Left cardiac atrium (tissue), 4 donors: Measurements from ENCODE around the gene SH3PXD2A. TPM values are rescaled to one million over a fixed set of nuclear protein-coding genes. Genes with fewer than 3 reads are reported as not detected.

Experiments used
- ATAC-seq, 2 donors: fragments of 200-7000 bp; cut with Tn5 transposase; one replicate each; pipeline ENCODE4 v1.9.1; 2020; ENCODE audit warnings: mild to moderate bottlenecking in 2 of 2, moderate library complexity in 2 of 2
- DNase-seq: peaks from one replicate; pipeline ENCODE4 v3.0.0-alpha.2; 2020
- intact Hi-C, 2 donors: fragments of 100-400 bp; cut with DNase I; formaldehyde crosslinking; loops; one replicate each; pipeline versions ENCODE4 v1.14.1 to v1.15.1; 2022 to 2023
- total RNA-seq, 2 donors: library from RNA; stranded (reverse); fragmentation: NEBNext Ultra II Directional; extraction: Animal tissue kit (Norgen Biotek cat#: 25700); gene quantifications; one replicate each; pipeline ENCODE4 v1.2.1, GENCODE V29; 2021
- donor health status: DM: no; HTN: yes; CAD: no.
- donor health status: DM: no; HTN: yes; CAD: no; lungs with severe emphysema.
- donor health status: DM: yes; HTN: yes; CAD: no.
- donor health status: Dilated cardiomyopathy.

SH3PXD2A gene
- total RNA-seq, 2 donors from 2014 or later = 24.6 to 27.7 TPM

DNA sequence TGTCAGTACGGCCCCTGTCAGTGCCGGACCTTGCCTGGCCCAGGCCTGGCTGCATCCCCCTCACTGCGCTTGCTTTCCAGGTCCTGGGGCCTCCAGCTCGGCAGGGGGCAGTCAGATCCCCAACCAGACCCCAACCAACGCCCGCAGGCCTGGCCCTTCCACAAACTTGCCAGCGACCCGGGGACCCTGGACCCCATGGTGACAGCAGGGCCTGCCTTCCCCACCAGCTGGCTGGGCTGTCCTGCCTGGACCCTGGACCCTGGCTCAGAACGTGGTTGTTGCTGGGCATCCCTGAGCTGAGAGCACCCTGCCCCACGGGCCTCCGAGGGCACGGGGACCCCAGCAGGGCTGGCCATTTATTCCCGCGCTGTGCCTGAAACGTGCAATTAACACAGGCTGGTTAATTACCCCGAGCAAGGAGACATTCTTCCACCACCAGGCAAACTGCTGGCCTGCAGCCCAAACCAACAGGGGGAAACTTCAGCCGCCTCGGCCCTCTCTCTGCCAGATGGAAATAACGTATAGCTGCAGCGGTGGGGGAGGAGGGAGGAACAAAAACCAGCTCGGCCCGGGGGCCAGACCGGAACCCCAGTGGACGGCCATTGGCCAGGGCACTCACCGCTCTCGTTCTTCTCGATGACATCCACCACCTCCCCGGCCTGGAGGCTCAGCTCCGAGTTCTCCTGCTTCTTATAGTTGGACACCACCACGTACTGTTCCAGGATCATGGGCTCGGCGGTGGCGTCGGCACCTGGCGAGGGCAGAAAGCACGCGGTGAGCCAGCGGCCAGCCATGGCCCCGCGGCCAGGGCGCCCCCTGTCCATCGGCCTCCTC, 194.8 kb downstream of the SH3PXD2A start:
- peak; percentile 53 for DNase-seq
- ATAC-seq = peak; percentile 15 to 27
- intact Hi-C loops = no loop called here

DNA sequence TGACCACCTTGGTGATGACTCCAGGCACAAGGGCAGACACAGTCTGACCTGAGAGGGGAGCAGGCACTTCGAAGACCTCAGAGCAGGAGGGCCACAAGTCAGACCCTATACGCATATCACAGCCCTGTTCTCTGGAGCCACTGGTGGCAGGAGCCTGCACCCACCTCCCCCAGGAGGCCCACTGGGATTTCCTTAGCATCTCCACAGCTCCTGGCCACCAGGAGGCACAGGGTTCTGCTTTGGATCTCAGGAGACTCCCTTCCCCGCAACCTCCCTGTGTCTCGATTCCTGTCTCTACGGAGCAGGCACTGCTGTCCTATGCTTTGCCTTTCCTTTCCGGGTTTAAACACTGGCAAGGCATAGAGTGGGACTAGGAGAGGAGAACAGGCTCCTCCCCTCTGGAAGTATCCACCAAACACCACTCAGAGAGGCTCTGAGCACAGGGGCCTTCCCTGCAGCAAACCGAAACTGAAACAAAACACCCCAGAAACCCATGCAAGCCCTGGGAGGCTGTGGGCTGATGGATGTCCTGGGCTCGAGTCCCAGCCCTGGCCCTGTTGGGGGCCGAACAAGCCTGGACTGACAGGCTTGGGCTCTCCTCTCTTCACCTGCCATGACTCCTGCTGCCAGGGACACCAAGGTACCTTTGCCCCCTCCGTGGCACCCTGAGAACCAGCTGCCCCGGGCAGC, 195.6 kb downstream of the SH3PXD2A start:
- intact Hi-C loops = no loop called here
- peak; percentile 79 to 86 for ATAC-seq
- DNase-seq = peak; percentile 75

DNA sequence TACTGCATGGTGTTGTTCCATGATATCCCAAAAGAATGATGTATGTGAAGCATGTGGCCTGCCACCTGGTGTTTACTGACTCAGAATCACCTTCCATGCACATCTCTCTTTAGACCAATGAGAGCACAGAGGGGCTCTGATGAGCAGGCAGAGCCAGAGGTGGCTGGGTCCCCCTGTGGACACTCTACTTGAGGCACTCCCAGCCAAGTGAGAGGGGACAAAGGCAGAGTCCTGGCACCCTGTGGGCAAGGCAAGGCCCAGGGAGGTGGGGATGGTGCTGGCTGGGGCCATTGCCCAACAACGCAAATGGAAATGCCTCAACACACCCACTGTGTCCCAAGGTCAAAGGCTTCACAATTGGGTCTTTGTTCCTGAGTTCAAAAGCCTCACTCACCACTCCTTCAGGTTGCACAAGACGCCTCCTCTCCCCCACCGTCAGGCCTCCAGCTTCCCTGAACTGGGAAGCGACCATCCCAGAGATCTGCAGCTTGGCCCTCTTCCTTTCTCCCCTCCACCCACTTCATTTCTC, 197.3 kb downstream of the SH3PXD2A start:
- DNase-seq (no peak), ATAC-seq (no peak)
- intact Hi-C loops = no loop called here

DNA sequence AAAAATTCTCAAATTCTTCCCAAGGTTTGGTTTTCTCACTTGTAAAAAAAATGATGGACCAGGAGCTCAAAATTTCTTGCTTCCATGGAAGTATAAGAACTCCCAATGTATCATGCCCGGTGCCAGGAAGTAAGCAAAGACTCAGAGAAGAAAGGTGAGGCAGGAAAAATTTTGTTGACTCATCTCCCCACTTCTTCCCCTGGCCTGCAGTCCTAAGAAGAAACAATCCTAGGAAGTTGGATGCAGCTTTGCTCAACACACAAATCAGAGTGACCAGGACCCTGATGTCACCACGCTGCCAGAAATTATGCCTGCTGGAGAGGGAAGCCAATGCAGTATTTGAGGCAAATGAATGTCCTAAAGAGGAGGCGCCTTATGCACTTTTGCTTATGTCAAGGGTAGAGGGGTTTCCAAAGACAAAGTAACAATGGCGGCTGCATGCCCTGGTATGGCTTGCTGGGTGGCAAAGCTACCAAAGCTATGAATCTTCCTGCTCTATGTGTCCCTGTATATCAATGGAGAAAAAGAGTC, 198.2 kb downstream of the SH3PXD2A start:
- DNase-seq (no peak), ATAC-seq (no peak)
- intact Hi-C loops = no loop called here

DNA sequence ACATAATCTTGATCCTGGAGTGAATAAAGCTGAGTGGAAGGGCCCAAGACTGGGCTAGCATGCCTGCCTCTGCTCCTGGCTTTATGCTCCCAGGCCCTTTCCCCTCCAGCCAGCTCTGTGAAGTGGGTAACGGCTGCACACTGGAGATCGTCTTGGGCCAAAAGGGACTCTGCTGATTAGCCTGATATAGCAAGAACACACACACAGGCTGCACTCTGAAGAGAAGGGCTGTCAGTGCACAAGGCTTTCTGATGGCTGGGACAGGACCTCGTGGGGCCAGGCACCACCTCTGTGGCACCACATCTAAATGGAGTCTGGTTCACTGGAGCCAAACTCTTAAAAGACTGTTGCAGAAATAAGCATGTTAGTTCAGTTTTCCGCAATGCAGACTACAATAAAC, 200.5 kb downstream of the SH3PXD2A start:
- intact Hi-C loops = no loop called here
- ATAC-seq = no peak
- DNase-seq = no peak

DNA sequence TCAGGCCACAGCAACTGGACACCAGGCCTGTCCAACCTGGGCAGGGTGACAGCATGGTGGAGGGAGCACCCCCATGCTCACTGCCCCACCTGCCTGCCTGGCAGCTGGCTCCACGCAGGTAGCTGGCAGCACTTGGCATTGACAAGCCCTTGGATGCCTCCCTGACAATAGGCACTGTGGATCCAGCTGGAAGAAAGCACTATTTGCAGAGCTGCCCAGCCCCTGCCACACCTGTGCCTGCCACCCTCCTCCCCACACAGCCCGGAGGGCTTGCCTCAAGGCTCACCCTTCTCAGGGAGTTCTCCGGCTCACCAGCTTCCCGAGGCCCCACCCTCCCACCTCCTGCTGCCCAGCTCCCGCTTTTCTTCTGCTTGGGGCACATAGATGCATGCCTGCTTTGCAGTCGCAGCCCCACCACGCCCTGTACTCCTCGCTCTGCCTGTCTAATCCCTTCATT, 201.8 kb downstream of the SH3PXD2A start:
- intact Hi-C loops = no loop called here
- ATAC-seq (no peak), DNase-seq (no peak)

DNA sequence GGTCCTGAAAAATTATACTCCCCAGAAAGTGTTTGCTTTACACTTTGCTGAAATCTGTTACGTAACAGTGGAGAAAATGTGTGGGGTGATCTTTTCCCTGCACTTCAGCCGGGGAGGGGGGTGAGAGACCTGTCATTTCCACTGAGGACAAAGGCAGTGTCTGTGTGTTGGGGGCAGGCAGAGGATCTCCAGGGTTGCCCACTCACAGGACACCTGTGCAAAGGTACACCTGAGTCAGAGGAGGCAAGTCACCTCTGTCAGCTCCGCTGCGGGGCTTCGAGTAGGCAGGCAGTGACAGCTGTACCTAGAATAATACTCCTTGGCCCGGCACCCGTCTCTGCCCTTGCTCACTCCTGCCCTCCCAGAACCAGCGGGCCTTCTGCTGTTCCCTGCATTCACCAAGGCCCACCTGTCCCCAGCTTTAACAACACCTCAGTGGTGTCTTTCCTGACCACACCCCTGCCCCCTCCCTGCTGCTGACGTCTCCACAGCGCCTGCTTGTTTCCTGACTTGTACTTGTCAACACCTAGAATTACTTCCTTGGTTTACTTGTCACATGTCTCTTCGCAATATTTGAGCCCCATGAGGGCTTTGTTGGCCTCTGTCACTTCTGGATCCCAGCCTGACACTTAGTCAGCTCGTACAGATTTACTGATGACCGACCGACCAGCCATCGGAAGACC, 202.6 kb downstream of the SH3PXD2A start:
- intact Hi-C loops = no loop called here
- peak; percentile 5 to 12 for ATAC-seq
- DNase-seq = peak; percentile 50

DNA sequence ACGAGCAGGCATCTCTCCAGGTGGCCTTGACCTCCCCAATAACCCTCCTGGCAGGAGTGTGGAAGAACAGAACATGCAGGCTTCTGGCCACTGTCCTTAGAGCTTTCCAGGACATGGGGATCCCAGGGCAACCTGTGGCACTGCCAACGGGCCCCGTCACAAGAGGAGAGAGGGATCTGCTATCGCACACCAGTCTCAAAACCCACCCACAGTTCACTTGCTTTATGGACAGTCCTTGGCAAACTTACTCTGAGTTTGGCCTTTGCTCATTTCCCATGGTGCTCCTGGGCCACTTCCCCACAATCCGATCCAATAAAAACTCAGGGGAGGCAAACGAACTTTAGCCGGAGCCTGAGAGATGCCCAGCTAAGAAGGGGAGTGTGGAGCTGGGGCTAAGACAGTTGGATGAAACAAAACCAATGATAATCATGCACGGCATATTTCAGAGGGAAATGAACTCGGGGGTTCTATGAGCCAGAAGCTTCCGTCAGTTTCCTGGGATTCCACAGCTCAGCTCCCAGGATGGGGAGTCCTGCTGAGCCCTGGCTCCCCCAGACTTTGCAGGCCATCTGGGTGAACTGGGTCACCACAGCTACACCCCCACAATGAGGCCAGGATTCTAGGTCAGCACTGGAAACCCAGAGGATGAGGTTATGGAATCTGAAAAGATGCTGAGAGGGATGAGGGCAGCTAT, 203.4 kb downstream of the SH3PXD2A start:
- intact Hi-C loops = no loop called here
- DNase-seq (no peak), ATAC-seq (peak; percentile 21 to 35)

DNA sequence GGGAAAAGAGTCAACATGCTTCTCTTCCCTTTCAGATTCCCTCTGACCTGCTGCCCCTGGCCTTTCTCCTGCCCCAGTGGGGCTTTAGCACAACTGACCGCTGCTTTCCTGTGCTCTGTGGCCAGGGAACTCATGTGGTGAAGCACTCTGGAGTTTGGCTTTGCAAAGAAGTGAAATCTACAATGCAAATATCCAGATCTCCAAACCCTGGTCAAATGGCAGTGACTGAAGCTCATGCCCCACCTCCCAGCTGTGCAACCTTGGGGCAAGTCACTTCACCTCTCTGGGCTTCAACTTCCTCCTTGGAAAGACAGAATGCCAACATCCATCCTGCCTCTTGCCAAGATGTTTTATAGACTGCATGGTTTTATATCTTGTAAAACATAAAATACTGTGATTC, 204.0 kb downstream of the SH3PXD2A start:
- ATAC-seq (no peak), DNase-seq (no peak)
- intact Hi-C loops = no loop called here

DNA sequence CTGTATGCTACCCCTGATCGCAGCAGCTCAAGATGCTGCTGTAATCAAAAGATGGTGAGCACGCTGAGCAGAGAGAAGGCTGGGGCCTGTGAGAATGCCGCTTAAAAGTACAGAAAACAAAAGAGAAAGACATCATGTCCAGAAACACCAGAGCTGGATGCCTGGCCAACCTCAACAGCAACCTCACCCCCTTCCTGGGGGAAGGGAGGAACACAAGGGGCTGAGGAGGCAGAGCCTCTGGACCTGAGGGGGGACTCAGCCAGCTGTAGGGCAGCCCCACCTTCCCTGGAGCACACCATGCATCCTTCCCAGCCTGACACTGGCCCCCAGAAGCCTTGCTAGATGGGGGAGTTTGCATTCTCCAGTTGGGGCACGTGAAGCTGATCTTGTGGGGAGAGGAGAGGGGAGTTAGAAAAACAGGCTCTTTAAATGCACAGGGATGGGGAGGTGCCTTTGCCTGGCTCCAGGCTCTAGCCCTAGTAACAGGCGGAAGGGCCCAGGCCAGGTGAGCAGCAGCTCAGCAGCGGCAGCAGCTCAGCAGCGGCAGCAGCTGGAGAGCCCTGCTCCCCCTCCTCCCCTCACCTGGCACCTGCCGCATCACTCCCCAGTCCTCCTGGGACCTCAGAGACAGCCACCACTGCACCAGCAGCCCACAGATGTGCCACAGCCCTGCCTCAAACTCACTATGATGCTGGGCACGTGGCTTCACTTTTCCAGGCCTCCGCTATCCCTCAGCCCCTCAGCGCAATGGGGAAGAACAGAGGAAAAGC, 205.5 kb downstream of the SH3PXD2A start:
- intact Hi-C loops = no loop called here
- ATAC-seq = no peak
- DNase-seq = no peak

DNA sequence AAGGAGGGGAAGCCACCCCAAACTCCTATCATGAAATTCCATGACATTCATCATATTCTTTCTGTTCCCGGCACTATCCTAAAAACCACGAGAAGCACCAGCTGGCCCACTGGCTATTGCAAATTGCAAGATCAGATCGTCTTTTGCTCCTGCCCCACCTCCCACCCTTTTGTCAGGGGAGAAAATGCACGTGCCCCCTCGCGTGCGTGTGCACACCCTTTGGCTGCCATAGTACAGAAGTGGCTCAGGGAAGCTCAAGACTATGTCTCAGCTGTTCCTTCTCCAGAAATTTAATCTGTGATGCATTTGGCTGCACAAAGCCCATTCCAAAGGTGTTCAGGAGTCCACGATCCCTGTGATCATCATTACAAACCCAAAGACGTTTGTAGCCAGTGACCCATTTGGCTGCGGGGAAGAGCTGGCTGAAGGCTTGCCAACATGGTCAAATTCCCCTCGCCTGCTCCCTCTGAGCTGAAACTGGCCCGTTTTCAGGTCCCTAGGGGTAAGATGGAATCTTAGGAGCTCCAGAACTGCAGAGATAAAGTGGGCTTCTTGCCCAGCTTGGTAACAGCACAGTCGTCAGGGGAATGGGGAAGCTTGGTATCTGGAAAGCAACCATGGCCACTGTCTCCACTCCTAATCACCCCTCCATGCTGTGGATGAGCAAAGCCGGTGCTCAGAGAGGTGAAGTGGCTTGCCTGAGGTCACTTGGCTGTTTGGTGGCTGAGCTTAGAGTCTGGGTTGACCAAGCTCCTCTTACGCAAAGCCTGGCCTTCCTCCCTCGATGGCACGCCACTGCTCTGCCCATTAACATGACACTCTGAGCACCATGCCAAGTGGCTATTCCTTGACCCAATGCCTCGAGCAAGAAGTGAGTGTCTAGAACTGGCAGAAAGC, 206.5 kb downstream of the SH3PXD2A start:
- ATAC-seq (peak; percentile 54 to 64), DNase-seq (no peak)
- intact Hi-C loops = no loop called here

DNA sequence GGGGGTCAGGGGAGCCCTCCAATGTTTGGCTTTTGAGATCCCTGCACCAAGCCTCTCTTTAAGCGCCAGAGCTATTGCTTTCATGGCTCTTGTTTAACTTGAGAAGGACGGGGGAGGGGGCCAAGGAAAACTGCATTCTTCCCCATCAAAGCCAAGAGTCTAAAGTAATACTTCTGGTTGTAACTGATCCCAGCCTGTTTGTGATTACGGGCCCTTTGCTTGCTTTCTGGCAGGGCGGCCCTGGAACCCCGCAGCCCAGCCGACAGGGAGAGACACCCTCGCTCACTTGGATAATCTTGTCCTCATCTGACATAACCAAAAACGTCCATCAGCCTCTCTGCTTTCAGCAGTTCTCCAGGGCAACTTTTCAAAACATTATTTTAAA, 207.1 kb downstream of the SH3PXD2A start:
- intact Hi-C loops = no loop called here
- ATAC-seq = no peak

DNA sequence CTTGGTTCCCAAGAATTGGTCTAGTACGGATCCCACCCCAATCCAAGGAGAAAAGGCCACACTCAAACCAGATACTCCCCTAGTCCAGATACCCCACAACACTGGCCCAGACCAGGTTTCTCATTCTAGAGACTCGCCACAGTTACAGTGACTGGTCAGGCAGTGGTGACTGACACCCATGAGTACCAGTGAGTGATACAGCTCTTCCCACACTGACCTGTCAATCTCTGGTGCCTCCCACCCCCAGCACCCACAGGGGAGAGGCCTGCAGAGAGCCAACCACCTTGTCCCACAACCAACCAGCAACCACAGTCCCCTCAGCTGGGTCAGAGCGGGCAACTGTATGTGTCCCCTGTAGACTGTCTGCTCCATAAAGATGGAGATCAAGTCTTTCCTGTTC, 209.1 kb downstream of the SH3PXD2A start:
- no peak for DNase-seq
- no peak for ATAC-seq
- intact Hi-C loops = no loop called here

More for the DNA sequence above, 207.1 kb downstream of the SH3PXD2A start:
- no peak for DNase-seq

DNA sequence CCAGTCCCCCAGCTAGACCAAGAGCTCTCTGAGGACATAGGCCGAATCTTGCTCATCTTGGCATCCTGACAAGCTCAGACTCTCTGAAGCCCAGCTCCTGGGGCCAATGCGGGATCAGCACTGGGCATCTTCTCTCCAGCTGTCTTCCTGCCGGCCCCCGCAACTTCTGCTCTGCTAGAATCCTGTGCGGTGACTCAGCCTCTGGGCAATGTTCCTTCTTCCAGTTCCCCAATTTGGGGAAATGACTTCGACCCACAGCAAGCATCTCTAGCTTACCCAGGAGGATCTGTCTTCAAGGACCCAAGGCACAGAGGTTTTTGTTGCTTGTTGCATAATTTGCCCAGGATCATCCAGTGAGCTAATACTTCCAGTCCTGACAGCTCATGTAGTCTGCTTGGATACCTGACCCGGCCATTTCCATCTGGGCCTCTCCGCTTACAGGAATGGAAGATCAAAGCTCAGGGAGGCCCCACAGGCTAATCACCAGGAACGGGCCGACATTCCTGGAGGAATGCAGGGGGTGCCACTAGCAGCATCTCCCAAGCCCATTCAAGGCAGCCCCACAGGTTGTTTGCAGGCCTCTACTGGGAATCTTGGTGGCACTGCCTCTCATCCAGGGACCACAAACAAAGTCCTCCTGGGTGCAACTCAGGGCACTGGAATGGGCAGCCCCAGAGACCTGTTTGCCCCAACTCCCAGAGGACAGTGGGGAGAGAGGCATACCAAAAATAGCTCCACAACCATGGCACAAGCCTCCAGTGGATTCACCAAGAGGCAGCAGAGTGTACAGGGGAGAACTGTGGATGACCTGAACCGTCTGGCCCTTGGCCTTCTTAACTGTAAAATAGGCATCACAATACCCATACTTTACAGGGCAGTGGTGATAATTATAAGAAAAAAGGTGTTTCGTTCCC, 210.0 kb downstream of the SH3PXD2A start:
- DNase-seq (peak; percentile 78), ATAC-seq (peak; percentile 2 to 56)
- intact Hi-C loops = no loop called here

DNA sequence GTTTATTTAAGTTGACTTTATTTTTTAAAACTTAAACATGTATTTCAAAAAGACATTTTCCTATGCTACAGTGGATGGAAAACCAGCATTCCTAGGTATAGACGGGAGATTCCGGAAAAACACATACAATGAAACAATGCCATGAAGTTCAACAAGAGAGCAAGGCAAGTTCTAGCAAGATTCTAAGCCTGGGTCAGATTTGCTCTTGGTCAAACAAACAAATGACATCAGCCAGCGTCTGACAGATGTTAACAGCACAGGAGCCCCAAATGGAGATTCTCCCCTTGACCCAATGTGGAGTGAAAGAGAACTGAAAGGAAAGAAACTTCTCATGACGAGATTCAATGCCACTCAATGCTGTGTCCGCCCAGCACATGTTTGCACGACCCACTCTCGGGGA, 212.0 kb downstream of the SH3PXD2A start:
- no peak for ATAC-seq
- DNase-seq = no peak
- intact Hi-C loops = no loop called here

DNA sequence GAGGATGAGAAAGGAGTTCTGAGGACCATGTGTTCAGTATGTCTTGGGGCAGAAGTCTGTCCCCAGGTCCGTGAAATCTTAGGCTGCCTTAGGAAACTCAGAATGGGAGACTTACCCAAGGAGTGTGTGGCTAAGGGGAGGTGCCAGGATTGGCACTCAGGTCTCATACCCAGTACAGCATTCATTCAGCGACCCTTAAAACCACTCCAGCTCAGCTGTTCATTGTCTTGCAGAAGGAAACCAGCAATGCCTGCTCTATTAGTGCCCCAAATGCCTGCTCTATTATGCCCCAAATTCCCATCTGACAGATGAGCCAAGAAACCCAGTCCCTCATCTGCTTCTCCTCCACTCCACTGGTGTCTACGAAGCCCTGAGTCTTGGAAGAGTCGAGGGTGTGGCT, 214.1 kb downstream of the SH3PXD2A start:
- no peak for ATAC-seq

More for the DNA sequence above, 214.1 kb downstream of the SH3PXD2A start:
- DNase-seq = no peak
- intact Hi-C loops = no loop called here
